Esophagus (tissue), 2 donors: ENCODE measurements around the gene SMYD1. TPM values are rescaled to one million over a fixed set of nuclear protein-coding genes. Genes with fewer than 3 reads are reported as not detected.

Source experiments
- H3K27ac ChIP-seq, 2 donors: one replicate each; pipeline ENCODE4 v1.5.1; 2013; ENCODE audit warnings: low read depth in 2 of 2, mild to moderate bottlenecking in 2 of 2, inconsistent platforms in 1 of 2, low read length in 1 of 2, moderate library complexity in 1 of 2
- H3K27me3 ChIP-seq, 2 donors: one replicate each; pipeline ENCODE4 v1.6.1; 2013; ENCODE audit warnings: low read length in 2 of 2, control low read depth in 1 of 2, mild to moderate bottlenecking in 1 of 2; ENCODE audit not compliant: insufficient read depth in 2 of 2, control insufficient read depth in 1 of 2
- H3K36me3 ChIP-seq, 2 donors: one replicate each; pipeline ENCODE4 v1.6.1; 2013; ENCODE audit warnings: low read length in 1 of 2; ENCODE audit not compliant: control insufficient read depth in 2 of 2, insufficient read depth in 2 of 2
- H3K4me1 ChIP-seq, 2 donors: one replicate each; pipeline ENCODE4 v1.6.1; 2013; ENCODE audit warnings: low read length in 1 of 2; ENCODE audit not compliant: control insufficient read depth in 2 of 2, insufficient read depth in 2 of 2
- H3K4me3 ChIP-seq, 2 donors: one replicate each; pipeline ENCODE4 v1.5.1; 2013; ENCODE audit warnings: low read length in 2 of 2, mild to moderate bottlenecking in 2 of 2, low read depth in 1 of 2, moderate library complexity in 1 of 2
- H3K9me3 ChIP-seq, 2 donors: one replicate each; pipeline ENCODE4 v1.6.1; 2013; ENCODE audit warnings: mild to moderate bottlenecking in 2 of 2, low read depth in 1 of 2, low read length in 1 of 2, moderate library complexity in 1 of 2; ENCODE audit not compliant: control insufficient read depth in 2 of 2, insufficient read depth in 1 of 2
- WGBS, 2 donors: extraction: QIAGEN DNeasy Blood & Tissue Kit; methylation state at CpG; one replicate each; pipeline ENCODE4 v1.1.7; 2013; 5-methylcytosine and 5-hydroxymethylcytosine counted together
- polyA plus RNA-seq, 2 donors: library from polyadenylated mRNA; stranded (reverse); fragments of 200-250 nt; gene quantifications; one replicate each; pipeline ENCODE4 v1.2.3, GENCODE V29; 2013
- donor health status: healthy with polysubstance abuse.
- donor health status: Bipolar disorder and iron deficiency.

SMYD1 gene
- polyA plus RNA-seq, 2 donors, result 0.04 to 0.10 TPM

GRCh38 chr2:88053934-88054781, 13.5 kb upstream of the SMYD1 start:
- Histone ChIP-seq H3K4me1 (peaks cover 0 to 6% of the 10 kb centered on the region in 2 donors), H3K9me3 (no peaks in the 10 kb centered on the region), H3K4me3 (peak overlapping the region; percentile 91 to 93), H3K27ac (peak overlapping the region; percentile 95), H3K36me3 (no peaks in the 10 kb centered on the region), H3K27me3 (no peaks in the 10 kb centered on the region)
- WGBS, 2 donors, result 48 to 55% methylated on average over 10 of the region's 10 CpGs

GRCh38 chr2:88054782-88055370, 12.7 kb upstream of the SMYD1 start:
- Histone ChIP-seq H3K27ac (peak overlapping the region; percentile 95), H3K4me1 (peaks cover 0 to 6% of the 10 kb centered on the region in 2 donors), H3K36me3 (no peaks in the 10 kb centered on the region), H3K9me3 (no peaks in the 10 kb centered on the region), H3K27me3 (no peaks in the 10 kb centered on the region), H3K4me3 (peak overlapping the region; percentile 91 to 93)
- 20 to 29% methylated on average over 25 of the region's 25 CpGs for WGBS, 2 donors

DNA sequence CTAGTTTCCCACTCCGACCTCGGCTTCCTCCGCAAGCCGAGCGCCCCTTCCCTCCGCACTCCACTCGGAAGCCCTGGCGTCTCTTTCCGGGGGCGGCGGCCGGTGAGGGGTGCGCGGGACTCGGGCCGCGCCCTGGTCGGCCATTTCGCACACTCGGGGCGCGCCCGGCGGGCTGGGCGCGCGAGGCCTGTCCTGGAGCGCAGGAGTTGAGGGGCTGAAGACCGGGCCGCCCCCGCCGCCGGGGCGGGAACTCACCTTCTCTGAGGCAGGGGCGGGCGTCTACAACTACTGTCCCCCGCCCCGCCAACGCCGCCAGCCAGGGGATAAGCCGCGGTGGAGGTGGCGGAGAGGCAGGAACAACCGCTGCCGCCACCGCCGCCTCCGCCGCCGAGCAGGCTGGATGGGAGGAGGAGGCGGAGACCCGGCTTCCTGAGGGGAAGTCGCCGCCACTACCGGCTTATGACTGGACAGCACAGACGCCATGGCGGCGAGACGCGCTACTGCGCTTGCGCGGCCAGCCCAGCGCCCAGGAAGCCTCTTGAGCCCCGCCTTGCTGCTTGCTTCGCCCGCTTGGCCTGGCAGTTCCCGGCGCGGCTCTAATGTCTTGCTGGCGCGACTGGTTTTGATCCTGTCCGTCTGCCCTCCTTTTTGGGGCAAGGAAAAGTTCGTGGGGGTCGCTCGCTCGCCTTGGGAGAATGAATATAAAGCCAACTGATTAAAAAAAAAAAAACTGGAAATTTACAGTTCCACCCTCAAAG, 12.1 kb upstream of the SMYD1 start, which contains the start of gene KRCC1:
Gene KRCC1, minus strand, starts transcription at position 413 of the 758 bp plus-strand sequence. CDS start 27,220 bp downstream, outside the sequence.
- peaks cover 0 to 6% of the 10 kb centered on the region in 2 donors for H3K4me1 ChIP-seq
- H3K36me3 ChIP-seq, result no peaks in the 10 kb centered on the region
- peak within 1 kb of the TSS; percentile 91 to 93 for H3K4me3 ChIP-seq
- 0 to 1% methylated on average over 65 to 77 of the region's 77 CpGs for WGBS, 2 donors
- H3K27me3 ChIP-seq, result no peaks in the 10 kb centered on the region
- no peaks in the 10 kb centered on the region for H3K9me3 ChIP-seq
- peak within 1 kb of the TSS; percentile 95 for H3K27ac ChIP-seq

GRCh38 chr2:88057437-88057844, 10.2 kb upstream of the SMYD1 start:
- Histone ChIP-seq H3K27ac (peak overlapping the region in 1 of 2 donors; percentile 38), H3K9me3 (no peaks in the 10 kb centered on the region), H3K4me3 (no peak overlapping the region), H3K4me1 (peaks cover 0 to 4% of the 10 kb centered on the region in 2 donors), H3K27me3 (no peaks in the 10 kb centered on the region), H3K36me3 (no peaks in the 10 kb centered on the region)
- WGBS, 2 donors, result 54 to 63% methylated on average over 4 of the region's 4 CpGs

DNA sequence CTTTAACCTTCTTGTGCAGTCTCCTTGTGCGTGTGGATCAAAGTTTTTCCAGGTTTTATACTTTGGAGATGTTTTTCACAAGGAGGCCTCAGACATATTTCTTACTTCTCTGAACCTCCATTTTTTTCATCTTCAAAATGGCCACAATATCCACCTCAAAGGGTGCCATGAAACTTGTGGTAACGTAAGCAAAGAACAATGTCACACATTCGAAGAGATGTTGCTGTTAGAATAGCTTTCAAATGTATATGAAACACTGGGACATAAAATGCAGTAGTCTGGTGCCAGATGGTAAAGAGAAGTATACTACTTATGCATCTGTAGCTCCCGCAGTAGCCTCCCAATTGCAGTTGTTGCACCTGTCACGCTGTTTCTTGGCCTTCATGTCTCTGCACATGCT, 9.4 kb upstream of the SMYD1 start:
- Histone ChIP-seq H3K27ac (no peak overlapping the region), H3K27me3 (no peaks in the 10 kb centered on the region)
- 88 to 89% methylated on average over 5 of the region's 5 CpGs for WGBS, 2 donors

GRCh38 chr2:88059979-88060906, 7.4 kb upstream of the SMYD1 start:
- H3K27ac ChIP-seq, result no peak overlapping the region
- H3K4me1 ChIP-seq, result peaks cover 0 to 4% of the 10 kb centered on the region in 2 donors
- no peaks in the 10 kb centered on the region for H3K27me3 ChIP-seq
- H3K9me3 ChIP-seq, result no peaks in the 10 kb centered on the region
- 43 to 44% methylated on average over 5 of the region's 5 CpGs for WGBS, 2 donors
- H3K4me3 ChIP-seq, result no peak overlapping the region
- no peaks in the 10 kb centered on the region for H3K36me3 ChIP-seq

More for the DNA sequence above, 9.4 kb upstream of the SMYD1 start:
- Histone ChIP-seq H3K36me3 (no peaks in the 10 kb centered on the region), H3K4me3 (no peak overlapping the region), H3K4me1 (peaks cover 0 to 4% of the 10 kb centered on the region in 2 donors), H3K9me3 (no peaks in the 10 kb centered on the region)

DNA sequence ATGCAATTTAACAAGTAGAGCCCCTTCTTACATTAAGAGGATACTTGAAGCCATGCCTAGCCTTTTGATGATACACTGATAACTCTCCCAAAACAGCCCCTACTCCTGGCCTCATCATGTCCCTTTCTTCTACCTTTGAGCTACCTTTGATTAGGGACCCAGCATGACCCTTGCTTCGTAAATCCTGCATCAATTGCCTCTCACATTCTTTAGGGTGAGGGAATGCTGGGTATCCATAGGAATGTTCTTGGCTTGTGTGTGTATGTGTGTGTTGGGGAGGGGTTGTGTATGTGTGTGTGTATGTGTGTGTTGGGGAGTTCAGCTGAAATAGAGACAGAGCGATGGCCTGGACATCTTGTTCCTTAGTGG, 6.7 kb upstream of the SMYD1 start:
- no peaks in the 10 kb centered on the region for H3K27me3 ChIP-seq
- H3K9me3 ChIP-seq, result no peaks in the 10 kb centered on the region
- peaks cover 0 to 4% of the 10 kb centered on the region in 2 donors for H3K4me1 ChIP-seq
- 73 to 77% methylated on average over 2 of the region's 2 CpGs for WGBS, 2 donors
- H3K36me3 ChIP-seq, result no peaks in the 10 kb centered on the region
- H3K4me3 ChIP-seq, result no peak overlapping the region
- H3K27ac ChIP-seq, result no peak overlapping the region

GRCh38 chr2:88061295-88061694, 6.3 kb upstream of the SMYD1 start:
- Histone ChIP-seq H3K27me3 (no peaks in the 10 kb centered on the region), H3K36me3 (no peaks in the 10 kb centered on the region), H3K4me1 (peaks cover 0 to 2% of the 10 kb centered on the region in 2 donors), H3K9me3 (no peaks in the 10 kb centered on the region), H3K4me3 (no peak overlapping the region), H3K27ac (no peak overlapping the region)
- 82 to 91% methylated on average over 3 of the region's 3 CpGs for WGBS, 2 donors
